Stimulated activated naive B cell treated with anti-CD40 and anti-IgM and Interleukin-4, amounts not matched to agents 10 μg/mL and 1 μg/mL and 100 μg/mL, for 72 hours (primary cell): ENCODE data around the gene ANTKMT.

Experiments
- ATAC-seq, 2 donors: fragments of 150-1000 bp; cut with Tn5 transposase; replicated peaks; 2 replicates each; pipeline ENCODE4 v1.10.0; 2021; ENCODE audit warnings: moderate library complexity in 1 of 2
- DNase-seq: peaks from one replicate; pipeline ENCODE4 v3.0.0; 2021
- H3K27ac Mint-ChIP-seq: one replicate; pipeline ENCODE4 v1.8.0; 2022; ENCODE audit warnings: mild to moderate bottlenecking, mixed read lengths
- H3K27me3 Mint-ChIP-seq, 2 donors: one replicate each; pipeline ENCODE4 v1.8.0; 2022; ENCODE audit warnings: mixed read lengths in 2 of 2
- H3K36me3 Mint-ChIP-seq, 2 donors: one replicate each; pipeline ENCODE4 v1.8.0; 2022; ENCODE audit warnings: mixed read lengths in 2 of 2, mild to moderate bottlenecking in 1 of 2
- H3K4me1 Mint-ChIP-seq, 2 donors: one replicate each; pipeline ENCODE4 v1.8.0; 2022; ENCODE audit warnings: mixed read lengths in 2 of 2, mild to moderate bottlenecking in 1 of 2
- H3K4me3 Mint-ChIP-seq, 2 donors: one replicate each; pipeline ENCODE4 v1.8.0; 2022; ENCODE audit warnings: mild to moderate bottlenecking in 2 of 2, mixed read lengths in 2 of 2, moderate library complexity in 1 of 2
- H3K9me3 Mint-ChIP-seq, 2 donors: one replicate each; pipeline ENCODE4 v1.8.0; 2022; ENCODE audit warnings: mixed read lengths in 2 of 2, mild to moderate bottlenecking in 1 of 2

The ANTKMT gene

DNA sequence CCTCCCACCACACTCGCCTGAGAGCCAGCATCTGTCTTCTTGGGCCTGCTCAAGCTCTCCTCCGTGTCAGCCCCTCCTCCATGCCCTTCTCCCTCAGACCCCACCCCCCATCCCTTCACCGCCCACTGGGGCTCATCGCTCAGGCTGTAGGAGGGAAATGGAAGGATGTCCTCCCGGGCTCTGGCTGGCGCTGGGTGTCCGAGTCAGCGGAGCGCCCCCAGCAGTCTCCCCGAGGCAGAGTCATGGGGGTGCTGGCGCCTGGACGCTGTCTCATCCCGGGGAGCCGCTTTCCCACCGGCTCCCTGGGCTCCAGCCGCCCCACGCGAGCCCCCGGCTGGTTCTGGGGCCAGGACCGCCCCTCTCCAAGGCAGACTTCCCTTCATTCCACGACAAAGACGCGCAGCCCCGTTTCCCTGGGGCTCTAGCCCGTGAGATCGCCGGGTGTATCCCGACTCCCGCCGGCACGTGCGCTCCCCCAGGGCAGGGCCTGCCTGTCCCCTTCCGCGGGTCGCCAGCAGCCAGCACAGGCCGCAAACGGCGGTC is 428 bp upstream of the ANTKMT start:
- H3K4me3 Mint-ChIP-seq: peak overlapping the region; percentile 87 to 94
- peak overlapping the region; percentile 92 for H3K27ac Mint-ChIP-seq
- peaks cover 5 to 9% of the 10 kb centered on the region in 2 donors for H3K27me3 Mint-ChIP-seq
- peaks cover 23 to 52% of the 10 kb centered on the region in 2 donors for H3K4me1 Mint-ChIP-seq
- peaks cover 0 to 6% of the 10 kb centered on the region in 2 donors for H3K36me3 Mint-ChIP-seq
- peak; percentile 50 to 55 for ATAC-seq
- peak; percentile 50 for DNase-seq
- no peaks in the 10 kb centered on the region for H3K9me3 Mint-ChIP-seq

DNA sequence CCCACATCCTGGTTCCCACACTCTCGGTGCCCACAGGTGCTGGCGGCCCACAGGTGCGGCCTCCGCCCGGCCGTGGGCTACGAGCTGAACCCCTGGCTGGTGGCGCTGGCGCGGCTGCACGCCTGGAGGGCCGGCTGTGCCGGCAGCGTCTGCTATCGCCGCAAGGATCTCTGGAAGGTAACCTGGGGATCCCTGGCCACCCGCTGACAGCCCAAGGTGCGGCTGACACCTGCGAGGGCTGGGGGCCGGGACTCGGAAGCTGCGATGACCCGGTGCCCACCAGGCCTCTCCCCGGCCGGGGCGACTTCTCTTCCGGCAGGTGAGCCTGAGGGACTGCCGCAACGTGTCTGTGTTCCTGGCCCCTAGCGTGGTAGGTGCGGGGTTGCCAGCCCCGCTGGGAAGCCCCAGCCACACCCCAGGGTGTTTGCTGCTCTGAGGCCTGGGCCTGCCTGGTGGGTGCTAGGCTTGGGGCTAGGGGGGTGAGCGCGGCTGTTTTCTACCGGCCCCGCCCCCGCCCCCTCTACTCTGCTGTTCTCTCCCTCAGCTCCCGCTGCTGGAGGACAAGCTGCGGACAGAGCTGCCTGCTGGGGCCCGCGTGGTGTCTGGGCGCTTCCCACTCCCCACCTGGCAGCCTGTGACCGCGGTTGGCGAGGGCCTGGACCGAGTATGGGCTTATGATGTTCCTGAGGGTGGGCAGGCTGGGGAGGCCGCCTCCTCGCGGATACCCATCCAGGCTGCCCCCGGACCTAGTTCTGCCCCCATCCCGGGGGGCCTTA is 1.0 kb downstream of the ANTKMT start:
- Mint-ChIP-seq H3K27ac (peak overlapping the region; percentile 47), H3K4me3 (peak overlapping the region; percentile 50 to 94), H3K4me1 (peaks cover 20 to 56% of the 10 kb centered on the region in 2 donors), H3K27me3 (no peaks in the 10 kb centered on the region), H3K36me3 (peaks cover 0 to 6% of the 10 kb centered on the region in 2 donors), H3K9me3 (no peaks in the 10 kb centered on the region)
- ATAC-seq: no peak
- no peak for DNase-seq

GRCh38 chr16:722835-723633 is 2.1 kb downstream of the ANTKMT start:
- no peaks in the 10 kb centered on the region for H3K27me3 Mint-ChIP-seq
- peak overlapping the region; percentile 7 for H3K27ac Mint-ChIP-seq

GRCh38 chr16:723695-724094 is 2.7 kb downstream of the ANTKMT start:
- H3K4me3 Mint-ChIP-seq: no peak overlapping the region
- no peak for DNase-seq
- H3K27me3 Mint-ChIP-seq: no peaks in the 10 kb centered on the region
- no peaks in the 10 kb centered on the region for H3K9me3 Mint-ChIP-seq
- peaks cover 0 to 6% of the 10 kb centered on the region in 2 donors for H3K36me3 Mint-ChIP-seq
- ATAC-seq: no peak
- peaks cover 20 to 55% of the 10 kb centered on the region in 2 donors for H3K4me1 Mint-ChIP-seq
- peak overlapping the region; percentile 62 for H3K27ac Mint-ChIP-seq

More at GRCh38 chr16:722835-723633, 2.1 kb downstream of the ANTKMT start:
- Mint-ChIP-seq H3K4me1 (peaks cover 20 to 56% of the 10 kb centered on the region in 2 donors), H3K36me3 (peaks cover 0 to 6% of the 10 kb centered on the region in 2 donors), H3K4me3 (peak overlapping the region in 1 of 2 donors; percentile 56), H3K9me3 (no peaks in the 10 kb centered on the region)
- DNase-seq: no peak
- no peak for ATAC-seq

- no peak overlapping the region for H3K27ac Mint-ChIP-seq
- no peaks in the 10 kb centered on the region for H3K9me3 Mint-ChIP-seq
- peaks cover 0 to 6% of the 10 kb centered on the region in 2 donors for H3K36me3 Mint-ChIP-seq
- H3K4me1 Mint-ChIP-seq: peaks cover 16 to 48% of the 10 kb centered on the region in 2 donors
- no peak overlapping the region for H3K4me3 Mint-ChIP-seq
- no peaks in the 10 kb centered on the region for H3K27me3 Mint-ChIP-seq
- ATAC-seq: no peak
- no peak for DNase-seq
Measured at GRCh38 chr16:724188-725040, 3.5 kb downstream of the ANTKMT start.

GRCh38 chr16:725041-725376 is 4.1 kb downstream of the ANTKMT start:
- Mint-ChIP-seq H3K27ac (peak overlapping the region; percentile 80), H3K36me3 (peaks cover 0 to 6% of the 10 kb centered on the region in 2 donors), H3K27me3 (no peaks in the 10 kb centered on the region), H3K4me3 (no peak overlapping the region), H3K9me3 (no peaks in the 10 kb centered on the region), H3K4me1 (peaks cover 16 to 42% of the 10 kb centered on the region in 2 donors)
- ATAC-seq (no peak), DNase-seq (no peak)

GRCh38 chr16:725463-726187 is 4.7 kb downstream of the ANTKMT start:
- H3K27ac Mint-ChIP-seq: peak overlapping the region; percentile 80
- H3K27me3 Mint-ChIP-seq: no peaks in the 10 kb centered on the region
- DNase-seq: no peak
- no peaks in the 10 kb centered on the region for H3K9me3 Mint-ChIP-seq
- no peak for ATAC-seq
- H3K4me1 Mint-ChIP-seq: peaks cover 10 to 36% of the 10 kb centered on the region in 2 donors
- H3K36me3 Mint-ChIP-seq: peaks cover 0 to 6% of the 10 kb centered on the region in 2 donors
- H3K4me3 Mint-ChIP-seq: peak overlapping the region; percentile 32

GRCh38 chr16:726188-726437 is 5.2 kb downstream of the ANTKMT start:
- Mint-ChIP-seq H3K9me3 (no peaks in the 10 kb centered on the region), H3K27ac (no peak overlapping the region), H3K36me3 (peaks cover 0 to 6% of the 10 kb centered on the region in 2 donors), H3K4me3 (peak overlapping the region; percentile 32), H3K27me3 (no peaks in the 10 kb centered on the region), H3K4me1 (peaks cover 10 to 36% of the 10 kb centered on the region in 2 donors)
- ATAC-seq: no peak
- DNase-seq: no peak

- H3K9me3 Mint-ChIP-seq: no peaks in the 10 kb centered on the region
- peaks cover 10 to 36% of the 10 kb centered on the region in 2 donors for H3K4me1 Mint-ChIP-seq
- ATAC-seq: peak; percentile 35 to 50
- DNase-seq: peak; percentile 48
- peaks cover 0 to 6% of the 10 kb centered on the region in 2 donors for H3K36me3 Mint-ChIP-seq
- H3K4me3 Mint-ChIP-seq: peak within 1 kb of the TSS; percentile 77 to 86
- H3K27ac Mint-ChIP-seq: peak within 1 kb of the TSS; percentile 84
- H3K27me3 Mint-ChIP-seq: no peaks in the 10 kb centered on the region
Measured at GRCh38 chr16:726438-727290, 5.7 kb downstream of the ANTKMT start, which contains the start of the genes CCDC78 and HAGHL. CCDC78 (minus strand) TSS chr16:726443; CDS start chr16:726367, 76 bp downstream. HAGHL (plus strand) TSS chr16:727106; CDS start chr16:727510, 404 bp downstream.

DNA sequence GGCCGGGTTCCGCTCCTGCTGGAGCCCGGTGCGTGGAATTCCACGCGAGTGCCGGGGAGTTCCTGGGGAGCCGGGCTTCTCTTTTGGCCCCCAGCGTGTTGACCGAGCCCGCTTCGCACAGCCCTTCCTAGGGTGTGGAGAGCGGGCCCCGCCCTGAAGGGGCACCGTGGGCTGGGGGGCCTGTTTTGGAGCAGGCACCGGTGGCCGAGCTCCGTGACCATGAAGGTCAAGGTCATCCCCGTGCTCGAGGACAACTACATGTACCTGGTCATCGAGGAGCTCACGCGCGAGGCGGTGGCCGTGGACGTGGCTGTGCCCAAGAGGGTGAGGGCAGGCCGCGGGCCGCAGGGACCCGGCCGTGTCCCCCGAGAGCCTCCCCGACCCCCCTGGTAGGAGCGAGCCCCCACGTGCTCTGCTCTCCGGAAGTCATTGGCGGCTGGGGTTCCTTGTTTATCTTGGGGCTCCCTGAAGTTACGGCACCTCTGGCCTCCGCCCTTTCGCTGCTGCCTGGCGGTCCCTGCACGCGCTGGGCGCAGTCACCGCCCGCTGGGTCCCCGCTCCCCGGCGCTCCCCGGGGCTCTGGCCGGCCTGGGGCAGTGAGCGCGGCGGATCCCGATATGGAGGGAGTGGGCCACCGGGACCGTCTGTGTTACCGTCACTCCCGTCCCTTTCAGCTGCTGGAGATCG is 6.5 kb downstream of the ANTKMT start:
- Mint-ChIP-seq H3K27me3 (no peaks in the 10 kb centered on the region), H3K9me3 (no peaks in the 10 kb centered on the region), H3K4me1 (peaks cover 10 to 28% of the 10 kb centered on the region in 2 donors), H3K27ac (peak overlapping the region; percentile 51), H3K4me3 (peak overlapping the region; percentile 71 to 73), H3K36me3 (peaks cover 0 to 6% of the 10 kb centered on the region in 2 donors)
- ATAC-seq: peak; percentile 20 to 28
- DNase-seq: no peak

- Mint-ChIP-seq H3K36me3 (peaks cover 4 to 6% of the 10 kb centered on the region in 2 donors), H3K27ac (peak overlapping the region; percentile 62), H3K4me1 (peaks cover 6 to 21% of the 10 kb centered on the region in 2 donors), H3K4me3 (peak overlapping the region; percentile 76 to 78), H3K27me3 (no peaks in the 10 kb centered on the region), H3K9me3 (no peaks in the 10 kb centered on the region)
- DNase-seq (peak; percentile 65), ATAC-seq (peak; percentile 56 to 65)
Measured at GRCh38 chr16:728131-728889, 7.4 kb downstream of the ANTKMT start.
